ENCODE results near the gene DYSF. TPM values are rescaled to one million over a fixed set of nuclear protein-coding genes. Genes with fewer than 3 reads are reported as not detected.

The DYSF gene
- total RNA-seq, 1 donor from 2014 or later: 72.0 TPM

GRCh38 chr2:71589763-71590162 lies 136.4 kb downstream of the DYSF start:
- Mint-ChIP-seq H3K4me3 (ENCODE audit: unreplicated experiment) (no peak overlapping the region), H3K9me3 (ENCODE audit: unreplicated experiment) (no peaks in the 10 kb centered on the region), H3K27ac (ENCODE audit: unreplicated experiment) (no peak overlapping the region), H3K36me3 (ENCODE audit: unreplicated experiment) (peaks cover 15% of the 10 kb centered on the region), H3K4me1 (ENCODE audit: unreplicated experiment) (peaks cover 27% of the 10 kb centered on the region), H3K27me3 (ENCODE audit: unreplicated experiment) (no peaks in the 10 kb centered on the region)
- TF ChIP-seq CTCF (IDR thresholded peaks at IDR 0.05): no peak
- DNase-seq (ENCODE audit: extremely low spot score, unreplicated experiment): no peak

DNA sequence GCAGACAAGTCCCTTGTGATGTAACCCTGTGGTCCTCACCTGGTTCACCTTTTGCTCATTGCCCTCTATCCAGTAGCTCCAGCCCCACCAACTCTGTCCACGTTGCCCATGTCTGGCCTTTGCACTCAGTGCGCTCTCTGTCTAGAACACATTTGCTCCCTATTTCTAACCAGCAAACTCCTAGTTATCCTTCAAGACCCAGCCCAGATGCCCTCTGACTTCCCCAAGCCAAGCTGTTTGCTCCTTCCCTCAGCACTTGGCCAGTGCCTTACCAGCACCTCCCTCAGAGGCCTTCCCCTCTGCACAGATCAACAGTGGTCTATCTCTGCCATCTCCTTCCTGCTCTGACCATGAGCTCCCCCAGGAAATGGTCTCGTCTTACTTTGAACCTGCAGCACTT lies 137.7 kb downstream of the DYSF start:
- Mint-ChIP-seq H3K36me3 (ENCODE audit: unreplicated experiment) (peaks cover 16% of the 10 kb centered on the region), H3K4me1 (ENCODE audit: unreplicated experiment) (peaks cover 30% of the 10 kb centered on the region), H3K9me3 (ENCODE audit: unreplicated experiment) (no peaks in the 10 kb centered on the region), H3K27ac (ENCODE audit: unreplicated experiment) (no peak overlapping the region), H3K4me3 (ENCODE audit: unreplicated experiment) (no peak overlapping the region), H3K27me3 (ENCODE audit: unreplicated experiment) (no peaks in the 10 kb centered on the region)
- DNase-seq (ENCODE audit: extremely low spot score, unreplicated experiment): no peak
- TF ChIP-seq CTCF (IDR thresholded peaks at IDR 0.05): no peak

- no peak for DNase-seq (ENCODE audit: extremely low spot score, unreplicated experiment)
- H3K4me3 Mint-ChIP-seq (ENCODE audit: unreplicated experiment): no peak overlapping the region
- peak overlapping the region; percentile 41 for H3K27ac Mint-ChIP-seq (ENCODE audit: unreplicated experiment)
- no peaks in the 10 kb centered on the region for H3K27me3 Mint-ChIP-seq (ENCODE audit: unreplicated experiment)
- no peak for TF ChIP-seq CTCF (IDR thresholded peaks at IDR 0.05)
- peaks cover 32% of the 10 kb centered on the region for H3K4me1 Mint-ChIP-seq (ENCODE audit: unreplicated experiment)
- peaks cover 16% of the 10 kb centered on the region for H3K36me3 Mint-ChIP-seq (ENCODE audit: unreplicated experiment)
- H3K9me3 Mint-ChIP-seq (ENCODE audit: unreplicated experiment): no peaks in the 10 kb centered on the region
Measured at GRCh38 chr2:71592181-71592711, 138.9 kb downstream of the DYSF start.

DNA sequence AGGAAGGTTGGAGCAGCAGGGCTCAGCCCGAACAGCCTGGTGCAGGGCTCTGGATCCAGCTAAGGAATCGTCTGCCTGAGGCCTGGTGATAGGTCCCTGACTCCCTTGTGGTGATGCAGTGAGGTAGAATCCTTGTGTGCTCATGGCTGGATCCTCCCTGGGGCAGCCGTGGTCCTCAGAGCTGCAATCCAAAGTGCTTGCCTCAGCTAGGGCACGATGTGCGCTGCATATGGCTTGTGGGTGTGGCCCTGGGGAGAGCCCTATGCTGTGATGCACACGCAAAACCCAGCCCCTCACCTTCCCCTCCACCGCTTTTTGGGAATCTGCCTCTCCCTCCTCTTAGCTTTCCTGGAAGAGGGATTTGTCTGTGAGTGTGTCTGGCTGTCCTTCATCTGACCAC lies 142.2 kb downstream of the DYSF start:
- H3K4me3 Mint-ChIP-seq (ENCODE audit: unreplicated experiment): no peak overlapping the region
- no peak overlapping the region for H3K27ac Mint-ChIP-seq (ENCODE audit: unreplicated experiment)
- peaks cover 11% of the 10 kb centered on the region for H3K36me3 Mint-ChIP-seq (ENCODE audit: unreplicated experiment)
- no peaks in the 10 kb centered on the region for H3K9me3 Mint-ChIP-seq (ENCODE audit: unreplicated experiment)
- no peaks in the 10 kb centered on the region for H3K27me3 Mint-ChIP-seq (ENCODE audit: unreplicated experiment)
- H3K4me1 Mint-ChIP-seq (ENCODE audit: unreplicated experiment): peaks cover 27% of the 10 kb centered on the region
- DNase-seq (ENCODE audit: extremely low spot score, unreplicated experiment): no peak
- no peak for TF ChIP-seq CTCF (IDR thresholded peaks at IDR 0.05)

- H3K4me1 Mint-ChIP-seq (ENCODE audit: unreplicated experiment): peaks cover 26% of the 10 kb centered on the region
- H3K27me3 Mint-ChIP-seq (ENCODE audit: unreplicated experiment): no peaks in the 10 kb centered on the region
- TF ChIP-seq CTCF (IDR thresholded peaks at IDR 0.05): no peak
- DNase-seq (ENCODE audit: extremely low spot score, unreplicated experiment): no peak
- peaks cover 6% of the 10 kb centered on the region for H3K36me3 Mint-ChIP-seq (ENCODE audit: unreplicated experiment)
- no peak overlapping the region for H3K4me3 Mint-ChIP-seq (ENCODE audit: unreplicated experiment)
- no peaks in the 10 kb centered on the region for H3K9me3 Mint-ChIP-seq (ENCODE audit: unreplicated experiment)
- no peak overlapping the region for H3K27ac Mint-ChIP-seq (ENCODE audit: unreplicated experiment)
Measured at GRCh38 chr2:71596011-71596410, 142.7 kb downstream of the DYSF start.

Measured in osteocyte (in vitro differentiated cells).